Measurements from ENCODE around the gene MCTP2.

DNA sequence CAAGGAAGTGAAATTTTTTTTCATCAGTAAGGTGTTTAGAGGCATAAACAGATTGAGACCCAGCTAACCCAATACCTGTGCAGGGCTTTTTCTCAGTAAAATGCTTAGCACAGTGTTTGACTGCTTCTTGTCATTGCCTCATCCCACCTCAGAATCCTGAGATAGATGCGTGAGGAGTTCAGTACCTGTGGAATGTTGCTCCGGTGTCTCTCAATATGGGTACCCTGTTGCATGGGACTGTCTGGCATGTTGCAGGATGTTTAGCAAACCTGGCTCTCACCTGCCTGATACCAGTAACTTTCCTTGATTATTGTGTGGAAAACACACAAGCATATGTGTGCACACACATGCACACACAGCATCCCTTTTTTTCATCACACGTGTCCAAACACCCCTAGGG, 128.4 kb downstream of the MCTP2 start:
- TF ChIP-seq, protein P1, sequence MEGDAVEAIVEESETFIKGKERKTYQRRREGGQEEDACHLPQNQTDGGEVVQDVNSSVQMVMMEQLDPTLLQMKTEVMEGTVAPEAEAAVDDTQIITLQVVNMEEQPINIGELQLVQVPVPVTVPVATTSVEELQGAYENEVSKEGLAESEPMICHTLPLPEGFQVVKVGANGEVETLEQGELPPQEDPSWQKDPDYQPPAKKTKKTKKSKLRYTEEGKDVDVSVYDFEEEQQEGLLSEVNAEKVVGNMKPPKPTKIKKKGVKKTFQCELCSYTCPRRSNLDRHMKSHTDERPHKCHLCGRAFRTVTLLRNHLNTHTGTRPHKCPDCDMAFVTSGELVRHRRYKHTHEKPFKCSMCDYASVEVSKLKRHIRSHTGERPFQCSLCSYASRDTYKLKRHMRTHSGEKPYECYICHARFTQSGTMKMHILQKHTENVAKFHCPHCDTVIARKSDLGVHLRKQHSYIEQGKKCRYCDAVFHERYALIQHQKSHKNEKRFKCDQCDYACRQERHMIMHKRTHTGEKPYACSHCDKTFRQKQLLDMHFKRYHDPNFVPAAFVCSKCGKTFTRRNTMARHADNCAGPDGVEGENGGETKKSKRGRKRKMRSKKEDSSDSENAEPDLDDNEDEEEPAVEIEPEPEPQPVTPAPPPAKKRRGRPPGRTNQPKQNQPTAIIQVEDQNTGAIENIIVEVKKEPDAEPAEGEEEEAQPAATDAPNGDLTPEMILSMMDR (IDR thresholded peaks at IDR 0.05): no peak
- no peak for TF ChIP-seq POLR2A (IDR thresholded peaks at IDR 0.05)
